ENCODE data around the gene CECR2. TPM values are rescaled to one million over a fixed set of nuclear protein-coding genes. Genes with fewer than 3 reads are reported as not detected.

The CECR2 gene
- total RNA-seq, 4 donors from 2014 or later: 12.3 to 29.6 (median 20.4) TPM

DNA sequence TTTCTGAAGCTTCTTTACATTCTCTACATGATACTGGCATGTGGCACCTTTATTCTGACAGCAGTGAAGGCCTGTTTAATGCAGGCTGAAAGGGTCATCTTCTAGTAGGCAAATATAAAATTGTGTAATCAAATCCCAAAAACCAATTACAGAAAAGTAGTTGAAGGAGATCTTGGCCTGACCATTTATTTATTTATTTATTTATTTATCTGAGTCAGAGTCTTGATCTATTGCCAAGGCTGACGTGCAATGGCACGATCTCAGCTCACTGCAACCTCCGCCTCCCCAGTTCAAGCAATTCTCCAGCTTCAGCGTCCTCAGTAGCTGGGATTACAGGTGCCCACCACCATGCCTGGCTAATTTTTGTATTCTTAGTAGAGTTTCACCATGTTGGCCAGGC is 22.7 kb upstream of the CECR2 start:
- no peaks in the 10 kb centered on the region for H3K4me1 ChIP-seq
- ATAC-seq (no peak), DNase-seq (no peak)
- no peaks in the 10 kb centered on the region for H3K27me3 ChIP-seq
- in situ Hi-C loops (cut with MboI; ENCODE audit: low sequenced_read_pairs in 4 of 4): no loop called here
- TF ChIP-seq, protein P1, sequence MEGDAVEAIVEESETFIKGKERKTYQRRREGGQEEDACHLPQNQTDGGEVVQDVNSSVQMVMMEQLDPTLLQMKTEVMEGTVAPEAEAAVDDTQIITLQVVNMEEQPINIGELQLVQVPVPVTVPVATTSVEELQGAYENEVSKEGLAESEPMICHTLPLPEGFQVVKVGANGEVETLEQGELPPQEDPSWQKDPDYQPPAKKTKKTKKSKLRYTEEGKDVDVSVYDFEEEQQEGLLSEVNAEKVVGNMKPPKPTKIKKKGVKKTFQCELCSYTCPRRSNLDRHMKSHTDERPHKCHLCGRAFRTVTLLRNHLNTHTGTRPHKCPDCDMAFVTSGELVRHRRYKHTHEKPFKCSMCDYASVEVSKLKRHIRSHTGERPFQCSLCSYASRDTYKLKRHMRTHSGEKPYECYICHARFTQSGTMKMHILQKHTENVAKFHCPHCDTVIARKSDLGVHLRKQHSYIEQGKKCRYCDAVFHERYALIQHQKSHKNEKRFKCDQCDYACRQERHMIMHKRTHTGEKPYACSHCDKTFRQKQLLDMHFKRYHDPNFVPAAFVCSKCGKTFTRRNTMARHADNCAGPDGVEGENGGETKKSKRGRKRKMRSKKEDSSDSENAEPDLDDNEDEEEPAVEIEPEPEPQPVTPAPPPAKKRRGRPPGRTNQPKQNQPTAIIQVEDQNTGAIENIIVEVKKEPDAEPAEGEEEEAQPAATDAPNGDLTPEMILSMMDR (IDR thresholded peaks at IDR 0.05 in 4 of 5, conservative IDR thresholded peaks at IDR 0.05 in 1 of 5): no peak
- TF ChIP-seq POLR2A (IDR thresholded peaks at IDR 0.05): no peak
- no peaks in the 10 kb centered on the region for H3K9me3 ChIP-seq
- H3K4me3 ChIP-seq: no peak overlapping the region
- no peaks in the 10 kb centered on the region for H3K36me3 ChIP-seq
- no peak overlapping the region for H3K27ac ChIP-seq
- intact Hi-C loops (cut with DNase I; ENCODE audit: low total_unique reads): no loop called here

DNA sequence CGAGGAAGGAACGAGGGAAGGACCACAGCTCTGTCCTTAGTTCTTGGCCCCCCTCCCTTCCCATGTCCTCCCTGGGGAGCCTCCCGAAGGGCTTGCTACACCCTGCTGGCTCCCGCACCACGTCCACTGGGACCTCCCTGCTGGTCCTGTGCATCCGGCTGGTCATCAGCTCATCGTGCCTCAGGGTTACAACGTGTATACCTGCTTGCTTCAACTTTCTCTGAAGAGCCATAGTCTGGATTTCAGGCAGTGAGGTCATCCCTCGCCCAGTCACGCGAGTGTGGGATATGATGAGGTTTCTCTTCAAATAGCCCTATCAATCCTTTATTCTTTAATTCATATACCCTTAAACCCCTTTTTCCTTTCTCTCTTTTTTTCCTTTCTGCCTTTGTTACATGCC is 21.5 kb upstream of the CECR2 start:
- H3K9me3 ChIP-seq: no peaks in the 10 kb centered on the region
- no peaks in the 10 kb centered on the region for H3K4me1 ChIP-seq
- intact Hi-C loops (cut with DNase I; ENCODE audit: low total_unique reads) (no loop called here), in situ Hi-C loops (cut with MboI; ENCODE audit: low sequenced_read_pairs in 4 of 4) (no loop called here)
- TF ChIP-seq, protein P1 (IDR thresholded peaks at IDR 0.05 in 4 of 5, conservative IDR thresholded peaks at IDR 0.05 in 1 of 5): no peak
- TF ChIP-seq POLR2A (IDR thresholded peaks at IDR 0.05): no peak
- no peak for ATAC-seq
- no peak for DNase-seq
- no peaks in the 10 kb centered on the region for H3K27me3 ChIP-seq
- H3K4me3 ChIP-seq: no peak overlapping the region
- no peak overlapping the region for H3K27ac ChIP-seq
- no peaks in the 10 kb centered on the region for H3K36me3 ChIP-seq

DNA sequence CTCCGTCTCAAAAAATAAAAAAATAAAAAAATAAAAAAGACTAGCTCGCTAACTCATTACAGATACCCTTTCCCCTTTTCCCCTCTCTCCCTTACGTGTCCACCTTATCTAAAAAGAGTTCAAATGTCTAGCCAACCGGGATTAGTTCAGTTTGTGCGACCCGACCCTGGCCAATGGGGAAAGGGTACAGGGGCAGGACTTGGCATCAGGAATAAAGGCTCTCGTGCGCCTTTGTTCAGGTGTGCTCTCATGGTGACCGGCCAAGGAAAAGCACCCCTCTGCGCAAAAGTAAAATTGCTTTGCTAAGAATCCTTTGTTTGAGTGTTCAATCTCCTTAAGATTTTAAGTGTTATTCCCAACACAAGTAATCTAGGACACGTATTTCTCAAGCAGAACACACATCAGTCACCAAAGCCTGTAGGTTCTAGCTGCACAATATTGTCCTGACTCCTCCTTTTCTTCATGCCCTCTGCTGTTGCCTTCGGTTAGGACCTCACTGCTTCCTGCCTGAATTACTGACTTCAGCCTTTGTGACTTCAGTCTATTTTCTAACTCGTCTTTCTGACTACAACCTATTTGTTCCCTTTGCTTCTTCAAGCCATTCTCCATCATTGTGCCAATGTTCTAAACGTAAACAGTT is 20.7 kb upstream of the CECR2 start:
- Histone ChIP-seq H3K27me3 (no peaks in the 10 kb centered on the region), H3K4me3 (no peak overlapping the region), H3K36me3 (no peaks in the 10 kb centered on the region), H3K9me3 (no peaks in the 10 kb centered on the region), H3K4me1 (no peaks in the 10 kb centered on the region), H3K27ac (no peak overlapping the region)
- TF ChIP-seq, protein P1 (IDR thresholded peaks at IDR 0.05 in 4 of 5, conservative IDR thresholded peaks at IDR 0.05 in 1 of 5): no peak
- TF ChIP-seq POLR2A (IDR thresholded peaks at IDR 0.05): no peak
- intact Hi-C loops (cut with DNase I; ENCODE audit: low total_unique reads): no loop called here
- DNase-seq: no peak
- no peak for ATAC-seq
- in situ Hi-C loops (cut with MboI; ENCODE audit: low sequenced_read_pairs in 4 of 4): no loop called here

DNA sequence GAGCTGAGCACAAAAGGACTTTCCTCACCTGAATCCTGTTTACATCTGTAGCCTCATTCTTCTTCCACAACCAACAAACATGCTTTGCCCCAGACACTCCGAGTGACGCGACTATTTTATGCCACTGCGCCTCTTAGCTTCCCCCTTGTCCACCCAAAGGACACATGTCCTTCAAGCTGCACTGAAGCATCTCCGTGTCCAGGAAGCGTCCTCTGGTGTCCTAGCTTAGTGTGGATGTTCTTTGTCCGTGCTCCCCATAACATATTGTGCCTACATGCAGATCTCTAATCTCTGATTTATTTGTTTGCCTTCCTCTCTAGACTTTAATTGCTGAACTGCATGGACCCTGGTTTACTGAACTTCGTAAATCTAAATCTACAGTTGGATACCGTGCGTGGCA is 20.1 kb upstream of the CECR2 start:
- no peak overlapping the region for H3K27ac ChIP-seq
- no peak overlapping the region for H3K4me3 ChIP-seq
- H3K27me3 ChIP-seq: no peaks in the 10 kb centered on the region
- no peaks in the 10 kb centered on the region for H3K4me1 ChIP-seq
- no peaks in the 10 kb centered on the region for H3K36me3 ChIP-seq
- ATAC-seq (no peak), DNase-seq (no peak)
- intact Hi-C loops (cut with DNase I; ENCODE audit: low total_unique reads) (no loop called here), in situ Hi-C loops (cut with MboI; ENCODE audit: low sequenced_read_pairs in 4 of 4) (no loop called here)
- TF ChIP-seq, protein P1 (IDR thresholded peaks at IDR 0.05 in 4 of 5, conservative IDR thresholded peaks at IDR 0.05 in 1 of 5): no peak
- no peak for TF ChIP-seq POLR2A (IDR thresholded peaks at IDR 0.05)
- no peaks in the 10 kb centered on the region for H3K9me3 ChIP-seq

DNA sequence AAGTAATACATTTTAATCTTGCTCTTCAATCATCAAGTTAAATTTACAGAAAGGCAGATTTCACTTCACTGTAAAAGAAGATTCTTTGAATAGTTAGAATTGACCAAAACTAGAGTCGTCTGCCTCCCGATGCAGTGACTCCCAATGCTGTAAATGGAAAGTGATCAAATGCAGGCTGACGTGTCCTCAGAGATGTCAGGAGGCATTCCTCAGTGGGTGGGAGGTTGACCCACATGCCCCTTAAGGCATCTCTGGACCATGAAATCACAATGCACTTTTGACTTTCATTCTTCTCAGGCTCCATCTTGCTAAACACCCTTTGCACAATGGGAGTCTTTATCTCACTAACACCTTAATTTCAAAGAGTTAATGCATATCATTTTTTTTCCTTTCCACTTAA is 19.0 kb upstream of the CECR2 start:
- no peak for DNase-seq
- H3K27ac ChIP-seq: no peak overlapping the region
- no peak overlapping the region for H3K4me3 ChIP-seq
- no peaks in the 10 kb centered on the region for H3K4me1 ChIP-seq
- TF ChIP-seq, protein P1 (IDR thresholded peaks at IDR 0.05 in 4 of 5, conservative IDR thresholded peaks at IDR 0.05 in 1 of 5): no peak
- TF ChIP-seq POLR2A (IDR thresholded peaks at IDR 0.05): no peak
- no peak for ATAC-seq
- no peaks in the 10 kb centered on the region for H3K27me3 ChIP-seq
- in situ Hi-C loops (cut with MboI; ENCODE audit: low sequenced_read_pairs in 4 of 4): no loop called here
- intact Hi-C loops (cut with DNase I; ENCODE audit: low total_unique reads): no loop called here
- H3K36me3 ChIP-seq: no peaks in the 10 kb centered on the region
- no peaks in the 10 kb centered on the region for H3K9me3 ChIP-seq

Measured in gastrocnemius medialis (tissue), 4 donors.